Smooth muscle cell (in vitro differentiated cells): ENCODE results near the gene CYP4A22. TPM values are rescaled to one million over a fixed set of nuclear protein-coding genes. Genes with fewer than 3 reads are reported as not detected.

Experiments
- DNase-seq: peaks from one replicate; lab custom pipeline; 2025; ENCODE audit not compliant: unreplicated experiment; lab: John Stamatoyannopoulos, UW
- H2AFZ ChIP-seq: fragments of 200-600 bp; sonication (generic); 2 replicates; pipeline ENCODE4 v1.6.0; 2016; ENCODE audit warnings: antibody characterized with exemption, low read depth, mild to moderate bottlenecking
- H3F3A ChIP-seq: fragments of 200-600 bp; sonication (generic); 2 replicates; pipeline ENCODE4 v1.6.0; 2017; ENCODE audit warnings: antibody characterized with exemption, low read depth
- H3K27ac ChIP-seq: fragments of 200-600 bp; sonication (generic); 2 replicates; pipeline ENCODE4 v1.5.1; 2016; ENCODE audit warnings: low read depth, mild to moderate bottlenecking
- H3K27me3 ChIP-seq: fragments of 200-600 bp; sonication (generic); 2 replicates; pipeline ENCODE4 v1.6.1; 2016; ENCODE audit warnings: low read depth, mild to moderate bottlenecking
- H3K36me3 ChIP-seq: fragments of 200-600 bp; sonication (generic); 2 replicates; pipeline ENCODE4 v1.5.1; 2016; ENCODE audit warnings: low read depth
- H3K4me1 ChIP-seq: fragments of 200-600 bp; sonication (generic); 2 replicates; pipeline ENCODE4 v1.5.1; 2016; ENCODE audit warnings: low read depth
- H3K4me2 ChIP-seq: fragments of 200-600 bp; sonication (generic); 2 replicates; pipeline ENCODE4 v1.6.0; 2016; ENCODE audit warnings: mild to moderate bottlenecking
- H3K4me3 ChIP-seq: fragments of 200-600 bp; sonication (generic); 2 replicates; pipeline ENCODE4 v1.5.1; 2016; ENCODE audit warnings: mild to moderate bottlenecking
- H3K79me2 ChIP-seq: fragments of 200-600 bp; sonication (generic); 2 replicates; pipeline ENCODE4 v1.6.0; 2016; ENCODE audit warnings: low read depth, mild to moderate bottlenecking
- H3K9ac ChIP-seq: fragments of 200-600 bp; sonication (generic); 2 replicates; pipeline ENCODE4 v1.6.0; 2016; ENCODE audit warnings: low read depth
- H3K9me3 ChIP-seq: fragments of 200-600 bp; sonication (generic); replicated peaks from 2 replicates; pipeline ENCODE4 v1.5.1; 2016; ENCODE audit warnings: low read depth
- H4K20me1 ChIP-seq: fragments of 200-600 bp; sonication (generic); 2 replicates; pipeline ENCODE4 v1.6.0; 2016; ENCODE audit warnings: low read depth
- WGBS: methylation state at CpG from one replicate; pipeline ENCODE4 v1.1.7; 2016; ENCODE audit warnings: low lambda C conversion rate; 5-methylcytosine and 5-hydroxymethylcytosine counted together
- polyA plus RNA-seq: library from polyadenylated mRNA; unstranded; fragments of >200 nt; fragmentation: Nextera tagmentation; extraction: Ambion mirVana; gene quantifications from 2 replicates; pipeline ENCODE4 v1.2.1, GENCODE V29; 2016
- total RNA-seq: library from RNA; depleted of rRNA; stranded (reverse); fragments of >200 nt; gene quantifications from 2 replicates; pipeline ENCODE4 v1.2.3, GENCODE V29; 2014
- TF ChIP-seq, protein P1 (sequence below): fragments of 200-600 bp; sonication (generic); IDR thresholded peaks from 2 replicates; pipeline ENCODE4 v1.5.1; 2017; ENCODE audit warnings: borderline replicate concordance, mild to moderate bottlenecking, antibody characterized with exemption; ENCODE audit not compliant: insufficient read depth, poor library complexity, severe bottlenecking

CYP4A22 gene
- total and polyA plus RNA-seq, 2 experiments from 2014 or later = not detected

DNA sequence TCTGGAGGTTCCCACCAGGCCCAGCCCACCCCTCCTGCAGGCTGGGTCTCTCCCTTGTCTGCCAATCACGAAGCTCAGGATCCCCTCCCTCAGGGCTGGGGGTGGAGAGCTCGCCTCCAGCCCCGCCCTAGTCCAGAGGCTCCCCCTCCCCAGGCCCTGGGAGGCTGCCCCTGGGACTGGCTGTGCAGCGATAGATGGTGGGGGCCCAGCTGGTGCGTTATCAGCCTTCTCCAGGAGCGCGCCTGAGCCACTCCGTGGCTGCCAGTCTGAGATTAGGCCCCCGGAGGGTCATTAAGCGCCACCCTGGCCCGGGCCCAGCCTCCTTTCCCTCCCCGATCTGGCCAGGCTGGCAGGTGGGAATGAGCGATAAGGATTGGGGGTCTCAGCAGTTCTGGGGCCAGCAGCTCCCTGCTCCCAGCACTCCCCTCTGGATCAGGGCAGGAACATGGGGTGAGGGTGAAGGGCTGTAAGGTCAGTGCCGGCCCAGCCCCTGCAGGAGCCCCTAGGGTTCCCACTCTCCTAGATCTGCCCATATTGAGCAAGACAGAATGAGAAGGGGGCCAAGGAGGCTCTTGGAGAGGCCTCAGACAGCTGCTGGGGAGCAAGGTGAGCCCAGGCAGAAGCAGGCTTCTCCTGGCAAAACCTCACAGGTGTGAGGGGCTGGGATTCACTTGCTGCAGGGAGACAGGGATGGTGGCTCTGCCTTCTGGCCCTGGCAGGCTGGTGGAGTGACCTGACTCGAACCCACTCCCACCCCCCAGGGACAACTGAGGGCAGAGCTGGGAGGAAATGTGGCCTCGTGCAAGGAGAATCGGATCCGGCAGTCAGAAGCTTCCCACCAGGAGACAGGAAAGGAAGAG is 44.1 kb downstream of the CYP4A22 start:
- no peaks in the 10 kb centered on the region for H3K9me3 ChIP-seq
- peaks cover 7% of the 10 kb centered on the region for H3K27me3 ChIP-seq
- H3K27ac ChIP-seq = no peak overlapping the region
- TF ChIP-seq, protein P1, sequence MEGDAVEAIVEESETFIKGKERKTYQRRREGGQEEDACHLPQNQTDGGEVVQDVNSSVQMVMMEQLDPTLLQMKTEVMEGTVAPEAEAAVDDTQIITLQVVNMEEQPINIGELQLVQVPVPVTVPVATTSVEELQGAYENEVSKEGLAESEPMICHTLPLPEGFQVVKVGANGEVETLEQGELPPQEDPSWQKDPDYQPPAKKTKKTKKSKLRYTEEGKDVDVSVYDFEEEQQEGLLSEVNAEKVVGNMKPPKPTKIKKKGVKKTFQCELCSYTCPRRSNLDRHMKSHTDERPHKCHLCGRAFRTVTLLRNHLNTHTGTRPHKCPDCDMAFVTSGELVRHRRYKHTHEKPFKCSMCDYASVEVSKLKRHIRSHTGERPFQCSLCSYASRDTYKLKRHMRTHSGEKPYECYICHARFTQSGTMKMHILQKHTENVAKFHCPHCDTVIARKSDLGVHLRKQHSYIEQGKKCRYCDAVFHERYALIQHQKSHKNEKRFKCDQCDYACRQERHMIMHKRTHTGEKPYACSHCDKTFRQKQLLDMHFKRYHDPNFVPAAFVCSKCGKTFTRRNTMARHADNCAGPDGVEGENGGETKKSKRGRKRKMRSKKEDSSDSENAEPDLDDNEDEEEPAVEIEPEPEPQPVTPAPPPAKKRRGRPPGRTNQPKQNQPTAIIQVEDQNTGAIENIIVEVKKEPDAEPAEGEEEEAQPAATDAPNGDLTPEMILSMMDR = no peak
- peaks cover 7% of the 10 kb centered on the region for H3F3A ChIP-seq
- no peaks in the 10 kb centered on the region for H3K4me1 ChIP-seq
- no peaks in the 10 kb centered on the region for H3K36me3 ChIP-seq
- DNase-seq = no peak
- H3K9ac ChIP-seq = no peak overlapping the region
- H4K20me1 ChIP-seq = no peaks in the 10 kb centered on the region
- no peak overlapping the region for H3K4me3 ChIP-seq
- no peak overlapping the region for H2AFZ ChIP-seq
- 76% methylated on average over 16 of the region's 18 CpGs for WGBS
- H3K79me2 ChIP-seq = no peaks in the 10 kb centered on the region
- H3K4me2 ChIP-seq = no peak overlapping the region

DNA sequence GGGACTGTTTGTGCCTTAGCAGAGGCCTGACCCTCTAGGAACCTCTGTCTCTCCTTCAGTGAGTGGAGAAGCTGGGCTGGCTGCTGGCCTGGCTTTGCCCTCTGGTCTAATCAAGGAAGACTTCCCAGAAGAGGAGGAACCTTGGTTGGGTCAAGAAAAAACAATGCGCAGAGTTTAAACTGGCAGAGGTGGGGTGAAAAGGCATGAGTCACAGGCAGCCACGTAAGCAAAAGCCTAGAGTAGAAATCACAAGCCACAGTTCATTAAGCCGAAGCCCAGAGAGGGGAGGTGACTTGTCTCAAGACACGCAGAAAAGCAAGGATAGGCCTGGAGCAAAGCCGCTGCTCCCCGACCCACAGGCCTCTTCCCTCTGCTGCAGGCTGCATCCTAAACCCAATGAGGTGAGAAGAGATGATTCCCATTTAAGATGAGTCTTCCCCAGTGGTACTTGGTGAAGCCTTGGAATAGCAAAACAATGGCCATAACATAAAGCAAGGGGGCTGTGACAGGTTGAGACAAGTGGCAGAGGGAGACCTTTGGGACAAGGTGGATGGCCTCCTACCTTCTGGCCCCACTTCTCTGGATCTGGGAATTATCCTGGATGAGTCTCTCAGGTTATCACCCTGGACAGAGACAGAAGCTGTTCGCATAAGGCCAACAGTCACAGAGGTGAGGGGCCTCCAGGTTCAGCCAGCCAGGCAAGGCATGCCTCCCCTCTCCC is 44.9 kb downstream of the CYP4A22 start:
- H3K4me1 ChIP-seq = no peaks in the 10 kb centered on the region
- no peak overlapping the region for H3K4me3 ChIP-seq
- no peak overlapping the region for H3K4me2 ChIP-seq
- no peaks in the 10 kb centered on the region for H3K79me2 ChIP-seq
- TF ChIP-seq, protein P1 = no peak
- H3K27me3 ChIP-seq = peaks cover 7% of the 10 kb centered on the region
- no peaks in the 10 kb centered on the region for H3K9me3 ChIP-seq
- H3K9ac ChIP-seq = no peak overlapping the region
- WGBS = 65% methylated on average over 7 of the region's 7 CpGs
- no peaks in the 10 kb centered on the region for H3K36me3 ChIP-seq
- no peak overlapping the region for H3K27ac ChIP-seq
- no peak overlapping the region for H2AFZ ChIP-seq
- DNase-seq = no peak
- H4K20me1 ChIP-seq = no peaks in the 10 kb centered on the region
- peaks cover 7% of the 10 kb centered on the region for H3F3A ChIP-seq

DNA sequence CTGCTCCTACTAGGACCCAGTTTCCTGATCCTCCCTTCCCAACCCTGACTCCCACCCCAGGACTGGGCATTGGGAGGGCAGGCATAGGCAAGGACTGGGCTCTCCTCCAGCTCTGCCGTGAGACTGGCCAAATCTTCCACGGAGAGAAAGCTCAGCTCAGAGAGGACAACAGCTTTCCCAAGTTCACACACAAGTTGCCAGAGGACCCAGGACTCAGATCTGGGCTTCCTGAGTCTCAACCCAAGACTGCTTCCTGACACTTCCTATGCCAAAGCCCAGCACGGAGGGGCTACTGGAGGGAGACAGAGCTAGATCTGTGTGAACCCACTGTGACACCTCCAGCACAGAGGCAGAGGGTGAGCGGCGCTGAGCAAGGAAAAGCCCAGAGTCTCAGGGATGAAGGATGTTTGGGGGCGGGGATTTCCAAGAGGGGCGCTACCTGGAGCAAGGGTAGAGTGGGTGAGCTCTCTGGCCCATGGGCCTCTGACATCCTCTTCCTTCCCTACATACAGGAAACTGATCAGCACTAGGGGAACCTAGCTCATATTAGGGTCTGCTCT is 45.5 kb downstream of the CYP4A22 start:
- Histone ChIP-seq H3K9ac (no peak overlapping the region), H3K79me2 (no peaks in the 10 kb centered on the region), H3K4me2 (no peak overlapping the region), H3K4me1 (no peaks in the 10 kb centered on the region), H3K27ac (no peak overlapping the region), H3K27me3 (peaks cover 7% of the 10 kb centered on the region), H3K36me3 (no peaks in the 10 kb centered on the region), H3F3A (peaks cover 7% of the 10 kb centered on the region), H3K9me3 (no peaks in the 10 kb centered on the region), H4K20me1 (no peaks in the 10 kb centered on the region), H2AFZ (no peak overlapping the region), H3K4me3 (no peak overlapping the region)
- TF ChIP-seq, protein P1 = no peak
- DNase-seq = no peak
- WGBS = 83% methylated on average over 7 of the region's 7 CpGs
